ENCODE data around the gene HASPIN. TPM values are rescaled to one million over a fixed set of nuclear protein-coding genes. Genes with fewer than 3 reads are reported as not detected.

HASPIN gene
- total RNA-seq, 1 experiment from 2014 or later, result 6.4 TPM

GRCh38 chr17:3678821-3679530 is 44.7 kb upstream of the HASPIN start:
- intact Hi-C loops (cut with micrococcal nuclease), result no loop called here
- BruUV-seq (replicated peaks), result no TSS peak

DNA sequence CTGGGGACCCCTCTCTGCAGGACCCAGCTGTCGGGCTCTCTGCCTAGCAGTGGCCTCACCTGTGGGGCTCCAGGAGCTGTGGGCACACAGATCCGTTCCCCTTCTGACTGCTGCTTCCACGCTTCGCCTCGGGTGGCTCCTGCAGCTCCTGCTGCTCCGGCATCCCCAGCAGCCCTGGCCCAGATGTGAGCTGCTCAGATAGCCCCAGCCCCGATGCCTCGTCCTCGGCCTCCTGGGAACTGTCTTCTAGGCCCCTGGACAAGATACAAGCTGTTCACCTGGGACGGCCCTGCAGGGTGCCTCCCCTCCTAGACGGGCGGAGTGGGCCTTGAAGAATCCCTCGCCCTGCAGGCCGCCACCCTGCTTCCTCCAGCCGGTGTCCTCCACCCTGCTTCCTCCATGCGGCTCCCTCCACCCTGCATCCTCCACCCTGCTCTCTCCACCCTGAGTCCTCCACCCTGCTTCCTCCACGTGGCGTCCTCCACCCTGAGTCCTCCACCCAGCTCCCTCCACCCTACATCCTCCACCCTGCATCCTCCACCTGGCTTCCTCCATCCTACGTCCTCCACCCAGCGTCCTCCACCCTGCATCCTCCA is 44.1 kb upstream of the HASPIN start:
- intact Hi-C loops (cut with micrococcal nuclease), result loop anchor here (5.0 kb wide), 1 partner anchor 148 kb away; no protein-coding TSS in a partner anchor
- POLR2A ChIA-PET, result interaction anchor here (0.9 kb wide), 1 partner anchor 11 kb away, joined by 3 read pairs; the partner anchor contains the start of genes EMC6 and TAX1BP3
- BruUV-seq (replicated peaks), result no TSS peak
- H3K36me3 Mint-ChIP-seq (ENCODE audit: insufficient read depth, unreplicated experiment), result no peaks in the 10 kb centered on the region
- DNase-seq (ENCODE audit: unreplicated experiment), result no peak
- no peaks in the 10 kb centered on the region for H3K27me3 Mint-ChIP-seq (ENCODE audit: insufficient read depth, unreplicated experiment)
- no peaks in the 10 kb centered on the region for H3K9me3 Mint-ChIP-seq (ENCODE audit: unreplicated experiment)
- H3K4me1 Mint-ChIP-seq (ENCODE audit: insufficient read depth, unreplicated experiment), result peaks cover 5% of the 10 kb centered on the region
- TF ChIP-seq, protein P1, sequence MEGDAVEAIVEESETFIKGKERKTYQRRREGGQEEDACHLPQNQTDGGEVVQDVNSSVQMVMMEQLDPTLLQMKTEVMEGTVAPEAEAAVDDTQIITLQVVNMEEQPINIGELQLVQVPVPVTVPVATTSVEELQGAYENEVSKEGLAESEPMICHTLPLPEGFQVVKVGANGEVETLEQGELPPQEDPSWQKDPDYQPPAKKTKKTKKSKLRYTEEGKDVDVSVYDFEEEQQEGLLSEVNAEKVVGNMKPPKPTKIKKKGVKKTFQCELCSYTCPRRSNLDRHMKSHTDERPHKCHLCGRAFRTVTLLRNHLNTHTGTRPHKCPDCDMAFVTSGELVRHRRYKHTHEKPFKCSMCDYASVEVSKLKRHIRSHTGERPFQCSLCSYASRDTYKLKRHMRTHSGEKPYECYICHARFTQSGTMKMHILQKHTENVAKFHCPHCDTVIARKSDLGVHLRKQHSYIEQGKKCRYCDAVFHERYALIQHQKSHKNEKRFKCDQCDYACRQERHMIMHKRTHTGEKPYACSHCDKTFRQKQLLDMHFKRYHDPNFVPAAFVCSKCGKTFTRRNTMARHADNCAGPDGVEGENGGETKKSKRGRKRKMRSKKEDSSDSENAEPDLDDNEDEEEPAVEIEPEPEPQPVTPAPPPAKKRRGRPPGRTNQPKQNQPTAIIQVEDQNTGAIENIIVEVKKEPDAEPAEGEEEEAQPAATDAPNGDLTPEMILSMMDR (IDR thresholded peaks at IDR 0.05; ENCODE audit: unreplicated experiment), result no peak
- CTCF ChIA-PET, result interaction anchor here (1.1 kb wide), 1 partner anchor 147 kb away, joined by 3 read pairs; no protein-coding TSS in a partner anchor
- H3K27ac Mint-ChIP-seq (ENCODE audit: low read depth, unreplicated experiment), result no peak overlapping the region
- H3K4me3 Mint-ChIP-seq (ENCODE audit: unreplicated experiment), result no peak overlapping the region

More at GRCh38 chr17:3678821-3679530, 44.7 kb upstream of the HASPIN start:
- TF ChIP-seq, protein P1 (IDR thresholded peaks at IDR 0.05; ENCODE audit: unreplicated experiment), result no peak
- no peaks in the 10 kb centered on the region for H3K36me3 Mint-ChIP-seq (ENCODE audit: insufficient read depth, unreplicated experiment)
- H3K4me1 Mint-ChIP-seq (ENCODE audit: insufficient read depth, unreplicated experiment), result peaks cover 5% of the 10 kb centered on the region
- H3K27me3 Mint-ChIP-seq (ENCODE audit: insufficient read depth, unreplicated experiment), result no peaks in the 10 kb centered on the region
- DNase-seq (ENCODE audit: unreplicated experiment), result no peak
- POLR2A ChIA-PET, result interaction anchor here (0.7 to 1.8 kb wide), 4 partner anchors 10 to 44 kb away, joined by 3 to 17 read pairs (median 3); partner anchors contain the start of genes EMC6 and TAX1BP3
- CTCF ChIA-PET, result interaction anchor here (1.1 kb wide), 1 partner anchor 148 kb away, joined by 3 read pairs; no protein-coding TSS in a partner anchor
- H3K4me3 Mint-ChIP-seq (ENCODE audit: unreplicated experiment), result no peak overlapping the region
- no peak overlapping the region for H3K27ac Mint-ChIP-seq (ENCODE audit: low read depth, unreplicated experiment)
- no peaks in the 10 kb centered on the region for H3K9me3 Mint-ChIP-seq (ENCODE audit: unreplicated experiment)

GRCh38 chr17:3681057-3681456 is 42.6 kb upstream of the HASPIN start:
- DNase-seq (ENCODE audit: unreplicated experiment), result no peak
- TF ChIP-seq, protein P1 (IDR thresholded peaks at IDR 0.05; ENCODE audit: unreplicated experiment), result no peak
- no peak overlapping the region for H3K4me3 Mint-ChIP-seq (ENCODE audit: unreplicated experiment)
- no peaks in the 10 kb centered on the region for H3K27me3 Mint-ChIP-seq (ENCODE audit: insufficient read depth, unreplicated experiment)
- H3K36me3 Mint-ChIP-seq (ENCODE audit: insufficient read depth, unreplicated experiment), result no peaks in the 10 kb centered on the region
- intact Hi-C loops (cut with micrococcal nuclease), result loop anchor here (5.0 kb wide), 1 partner anchor 146 kb away; no protein-coding TSS in a partner anchor
- POLR2A ChIA-PET, result no interaction called here
- no TSS peak for BruUV-seq (replicated peaks)
- CTCF ChIA-PET, result interaction anchor here (0.6 kb wide), 1 partner anchor 55 kb away, joined by 3 read pairs; no protein-coding TSS in a partner anchor
- H3K4me1 Mint-ChIP-seq (ENCODE audit: insufficient read depth, unreplicated experiment), result peaks cover 5% of the 10 kb centered on the region
- H3K27ac Mint-ChIP-seq (ENCODE audit: low read depth, unreplicated experiment), result no peak overlapping the region
- H3K9me3 Mint-ChIP-seq (ENCODE audit: unreplicated experiment), result no peaks in the 10 kb centered on the region

DNA sequence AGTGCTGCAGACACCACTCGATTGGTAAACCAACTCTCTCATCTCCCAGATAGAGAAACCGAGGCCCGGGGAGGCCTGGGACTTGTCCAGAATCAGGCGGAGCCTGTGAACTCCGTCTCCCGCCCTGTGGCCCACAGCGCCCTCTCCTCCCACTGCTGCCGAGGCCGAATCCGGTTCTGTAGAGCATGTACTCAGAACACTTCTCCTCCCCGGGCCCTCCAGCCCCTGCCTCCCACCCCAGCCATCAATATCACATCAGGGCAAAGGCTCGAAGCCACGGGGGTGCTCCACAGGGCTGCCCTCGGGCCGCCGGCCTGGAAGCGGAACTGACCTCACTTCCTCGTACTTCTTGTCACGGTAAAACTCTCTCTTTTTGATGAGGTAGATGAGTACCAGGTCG is 42.1 kb upstream of the HASPIN start:
- POLR2A ChIA-PET, result no interaction called here
- intact Hi-C loops (cut with micrococcal nuclease), result loop anchor here (5.0 kb wide), 1 partner anchor 146 kb away; no protein-coding TSS in a partner anchor

More for the DNA sequence above, 42.1 kb upstream of the HASPIN start:
- no TSS peak for BruUV-seq (replicated peaks)
- Mint-ChIP-seq H3K4me3 (ENCODE audit: unreplicated experiment) (no peak overlapping the region), H3K27me3 (ENCODE audit: insufficient read depth, unreplicated experiment) (no peaks in the 10 kb centered on the region), H3K36me3 (ENCODE audit: insufficient read depth, unreplicated experiment) (no peaks in the 10 kb centered on the region), H3K4me1 (ENCODE audit: insufficient read depth, unreplicated experiment) (peaks cover 5% of the 10 kb centered on the region), H3K9me3 (ENCODE audit: unreplicated experiment) (no peaks in the 10 kb centered on the region), H3K27ac (ENCODE audit: low read depth, unreplicated experiment) (no peak overlapping the region)
- CTCF ChIA-PET, result interaction anchor here (0.6 kb wide), 2 partner anchors 31 to 55 kb away, joined by 3 read pairs; no protein-coding TSS in a partner anchor
- TF ChIP-seq, protein P1 (IDR thresholded peaks at IDR 0.05; ENCODE audit: unreplicated experiment), result no peak
- DNase-seq (ENCODE audit: unreplicated experiment), result no peak
